GM21528 (cell line): Measurements from ENCODE around the gene HOXD1.

Experiments used
- ATAC-seq: cut with Tn5 transposase; IDR thresholded peaks from one replicate; pipeline ENCODE4 v1.9.1; 2021; ENCODE audit warnings: mild to moderate bottlenecking, moderate library complexity; ENCODE audit not compliant: unreplicated experiment, low FRiP score

HOXD1 gene

DNA sequence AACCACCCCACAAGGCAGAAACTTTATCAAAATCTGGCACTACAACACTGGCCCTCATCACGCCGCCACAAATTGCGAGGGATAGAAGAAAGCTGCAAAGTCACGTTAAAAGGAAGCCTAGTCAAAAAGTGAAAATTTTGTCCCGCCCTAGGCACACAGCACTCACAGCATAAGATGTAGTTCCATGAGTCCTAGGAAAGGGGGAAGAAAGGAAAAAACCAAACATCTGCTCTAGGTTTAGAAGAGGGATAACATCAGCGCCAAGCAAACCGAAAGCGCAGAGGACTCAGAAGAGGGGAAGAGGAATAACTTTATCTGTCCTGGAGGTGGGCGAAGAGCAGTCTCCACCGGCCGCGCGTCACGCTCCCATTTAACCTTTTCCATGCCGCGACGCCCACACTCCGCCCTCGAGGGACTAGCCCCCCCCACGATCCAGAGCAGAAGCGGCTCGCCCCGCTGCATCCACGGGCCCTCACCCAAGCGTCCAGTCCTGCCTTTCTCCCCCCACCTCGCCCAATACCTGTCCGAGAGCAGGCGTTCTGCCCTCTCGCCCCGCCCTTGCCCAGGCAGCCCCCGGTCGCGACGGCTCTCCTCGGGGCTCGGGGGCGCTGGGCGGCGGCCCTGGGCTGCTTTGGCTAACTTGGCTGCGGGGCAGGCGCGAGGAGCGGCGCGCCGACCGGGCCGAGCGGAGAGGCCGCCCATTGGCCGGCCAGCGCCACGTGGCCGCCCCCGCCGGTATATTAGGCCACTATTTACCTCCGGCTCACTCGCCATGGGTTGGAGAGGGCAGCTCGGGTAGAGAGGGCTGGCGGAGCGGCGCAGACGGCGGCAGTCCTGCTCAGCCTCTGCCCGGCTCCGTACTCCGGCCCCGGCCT, at the start of gene HOXD1:
HOXD1 (plus strand) TSS at position 770 of the 875 bp plus-strand sequence. CDS start 134 bp downstream, outside the sequence.
- ATAC-seq: no peak

DNA sequence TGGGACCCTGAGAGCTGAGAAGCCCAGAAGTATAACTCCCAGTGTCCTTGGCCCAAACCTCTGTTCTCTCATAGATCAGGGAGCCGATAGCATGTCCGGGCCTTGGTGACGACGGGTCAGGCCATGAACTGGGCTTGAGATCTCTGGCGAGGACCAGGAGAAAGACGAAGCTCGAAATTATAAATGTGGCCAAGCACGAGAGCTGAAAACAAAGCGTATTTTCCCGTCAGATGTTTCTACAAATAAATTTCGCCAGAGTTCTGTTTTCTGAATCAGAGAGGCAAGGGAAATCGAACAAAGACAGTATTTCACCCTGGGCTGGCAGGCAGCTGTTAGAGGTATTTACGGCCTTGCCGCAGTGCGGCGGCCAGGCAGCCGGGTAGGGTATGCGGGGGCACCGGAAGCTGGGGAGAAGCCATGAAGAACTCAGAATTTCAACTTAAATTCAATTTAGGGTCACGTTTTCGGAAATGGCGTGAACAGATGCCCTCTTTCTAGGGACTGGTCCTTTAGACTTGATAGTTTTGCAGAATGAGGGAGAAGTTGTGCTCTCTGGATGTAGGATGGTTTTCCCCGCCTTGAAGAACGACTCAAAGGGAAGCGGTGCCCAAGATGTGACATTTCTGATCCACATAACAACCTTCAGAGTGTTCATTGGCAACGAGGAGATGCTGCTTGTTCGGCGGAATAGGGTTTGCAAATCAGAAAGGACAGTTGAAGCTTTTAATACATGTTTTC, 49.4 kb upstream of the HOXD1 start:
- ATAC-seq: no peak

DNA sequence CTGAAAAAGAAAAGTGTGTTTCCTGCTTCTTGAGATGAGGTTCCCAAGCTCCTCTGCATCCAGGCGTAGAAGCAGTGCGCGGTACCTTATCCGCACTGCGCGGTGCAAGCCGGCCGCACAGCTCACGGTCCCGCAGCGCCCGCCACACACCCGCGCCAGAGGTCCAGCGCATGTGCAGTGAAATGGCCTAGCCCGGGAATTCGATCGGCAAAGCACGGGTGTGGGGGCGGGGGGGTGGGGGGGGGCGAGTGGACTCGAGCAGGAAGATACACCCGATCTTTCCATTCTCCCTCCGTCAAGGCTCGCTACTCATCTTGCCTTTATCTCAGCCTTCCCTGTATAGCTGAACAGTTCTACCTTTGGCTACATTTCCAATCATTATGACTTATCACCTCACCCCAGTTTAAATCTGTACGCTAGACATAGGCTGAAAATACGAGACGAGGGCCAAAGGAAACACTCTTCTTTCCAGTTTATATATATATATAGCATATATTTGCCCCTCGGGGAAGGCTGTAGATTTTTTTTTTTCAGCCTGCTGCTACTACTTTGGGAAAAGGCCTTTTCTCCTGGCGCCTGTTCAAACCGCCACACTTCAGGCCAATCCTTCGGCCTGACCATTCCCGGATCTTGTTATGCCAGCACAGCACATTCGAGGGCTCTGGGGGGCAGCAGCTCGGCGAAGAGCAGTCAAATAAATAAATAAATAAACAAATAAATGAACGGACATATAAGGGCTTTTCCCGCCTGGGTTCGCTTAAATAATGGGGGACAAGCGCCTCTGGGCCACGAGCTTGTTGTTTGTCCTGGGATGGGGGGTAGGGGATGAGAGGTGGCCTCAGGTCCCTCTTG, 48.6 kb upstream of the HOXD1 start:
- no peak for ATAC-seq

DNA sequence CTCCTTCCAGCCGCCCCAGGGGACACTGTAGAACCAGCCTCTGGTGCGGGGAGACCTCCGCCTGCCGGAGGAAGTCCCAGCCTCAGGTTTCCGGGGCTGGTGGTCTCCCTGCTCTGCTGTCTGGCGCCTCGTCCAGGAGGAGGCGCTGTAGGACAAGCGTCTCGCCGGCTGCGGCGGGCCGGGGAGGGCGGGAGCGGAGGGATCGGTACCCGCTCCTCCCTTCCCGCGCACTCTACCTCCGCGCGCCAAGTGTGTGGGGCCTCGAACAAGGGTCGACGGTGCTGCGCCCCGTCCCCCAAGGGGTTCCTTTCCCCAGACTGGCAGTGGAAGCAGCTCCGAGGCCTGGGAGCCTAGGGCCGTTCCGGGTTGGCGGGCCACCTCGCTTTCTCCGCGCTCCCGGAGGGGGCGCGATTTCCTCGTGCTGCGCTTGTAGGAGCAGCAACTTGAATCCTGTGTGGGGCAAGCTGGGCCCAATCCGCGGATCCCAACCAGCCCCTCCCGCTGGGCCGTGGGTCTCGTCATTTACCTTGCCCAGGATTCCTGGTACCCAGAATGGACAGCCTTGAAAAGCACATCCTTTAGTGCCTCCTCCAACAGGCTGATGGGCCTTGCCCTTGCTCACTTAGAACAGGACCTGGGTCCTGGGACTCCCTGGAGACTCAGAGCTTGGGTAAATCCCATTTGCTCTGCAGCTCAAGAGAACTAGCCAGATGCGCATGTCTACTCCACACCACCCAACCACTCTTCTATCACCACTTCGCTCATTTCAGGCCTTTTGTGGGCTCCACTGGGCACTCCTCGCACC, 47.8 kb upstream of the HOXD1 start:
- ATAC-seq: peak; percentile 95

DNA sequence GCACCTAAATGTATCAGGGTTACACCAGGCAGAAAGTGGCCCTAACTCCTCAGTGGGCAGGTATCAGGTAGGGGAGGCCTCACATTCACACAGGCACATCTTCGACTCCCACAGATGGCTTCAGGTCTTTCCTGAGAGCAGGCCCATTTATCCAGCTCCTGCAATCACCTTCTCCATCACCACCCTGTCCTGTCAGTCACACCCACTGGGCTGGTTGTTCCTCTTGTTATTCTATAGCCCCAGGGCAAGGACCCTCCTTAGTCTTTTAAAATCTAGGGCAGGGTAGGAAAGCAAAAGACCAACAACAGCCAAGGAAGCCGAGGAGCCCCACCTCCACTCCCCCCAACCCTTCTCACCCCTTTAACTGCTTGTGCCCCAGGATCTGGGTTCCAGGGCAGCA, 46.2 kb upstream of the HOXD1 start:
- no peak for ATAC-seq

GRCh38 chr2:176145085-176145969, 43.1 kb upstream of the HOXD1 start:
- no peak for ATAC-seq

- ATAC-seq: no peak
Observed at GRCh38 chr2:176146101-176146500, 42.4 kb upstream of the HOXD1 start.

GRCh38 chr2:176146645-176147044, 41.8 kb upstream of the HOXD1 start:
- ATAC-seq: no peak

- no peak for ATAC-seq
Observed at GRCh38 chr2:176147210-176147799, 41.2 kb upstream of the HOXD1 start.

GRCh38 chr2:176147800-176148496, 40.5 kb upstream of the HOXD1 start:
- no peak for ATAC-seq

DNA sequence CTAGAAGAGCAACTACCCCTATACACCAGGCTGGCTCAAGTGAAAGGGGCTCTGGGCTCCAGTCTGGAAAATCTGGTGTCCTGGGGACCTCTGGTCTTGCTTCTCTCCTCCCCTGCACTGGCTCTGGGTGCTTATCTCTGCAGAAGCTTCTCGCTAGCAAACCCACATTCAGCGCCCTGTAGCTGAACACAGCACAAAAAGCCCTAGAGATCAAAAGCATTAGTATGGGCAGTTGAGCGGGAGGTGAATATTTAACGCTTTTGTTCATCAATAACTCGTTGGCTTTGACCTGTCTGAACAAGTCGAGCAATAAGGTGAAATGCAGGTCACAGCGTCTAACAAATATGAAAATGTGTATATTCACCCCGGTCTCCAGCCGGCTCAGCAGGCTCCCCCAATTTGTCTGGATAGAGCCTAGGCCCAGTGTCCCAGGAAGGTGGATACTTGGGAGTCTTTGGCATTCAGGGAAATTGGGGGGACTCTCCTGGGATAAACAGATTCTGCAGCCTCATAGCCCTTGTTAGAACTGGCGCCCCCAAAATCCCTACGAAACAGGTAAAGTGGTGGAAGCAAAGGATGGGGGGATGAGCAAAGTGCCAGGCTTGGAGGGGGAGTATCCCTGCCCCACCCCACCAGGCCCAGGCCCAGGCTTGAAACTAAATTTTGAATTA, 39.6 kb upstream of the HOXD1 start:
- ATAC-seq: no peak

GRCh38 chr2:176149481-176149938, 39.0 kb upstream of the HOXD1 start:
- no peak for ATAC-seq

DNA sequence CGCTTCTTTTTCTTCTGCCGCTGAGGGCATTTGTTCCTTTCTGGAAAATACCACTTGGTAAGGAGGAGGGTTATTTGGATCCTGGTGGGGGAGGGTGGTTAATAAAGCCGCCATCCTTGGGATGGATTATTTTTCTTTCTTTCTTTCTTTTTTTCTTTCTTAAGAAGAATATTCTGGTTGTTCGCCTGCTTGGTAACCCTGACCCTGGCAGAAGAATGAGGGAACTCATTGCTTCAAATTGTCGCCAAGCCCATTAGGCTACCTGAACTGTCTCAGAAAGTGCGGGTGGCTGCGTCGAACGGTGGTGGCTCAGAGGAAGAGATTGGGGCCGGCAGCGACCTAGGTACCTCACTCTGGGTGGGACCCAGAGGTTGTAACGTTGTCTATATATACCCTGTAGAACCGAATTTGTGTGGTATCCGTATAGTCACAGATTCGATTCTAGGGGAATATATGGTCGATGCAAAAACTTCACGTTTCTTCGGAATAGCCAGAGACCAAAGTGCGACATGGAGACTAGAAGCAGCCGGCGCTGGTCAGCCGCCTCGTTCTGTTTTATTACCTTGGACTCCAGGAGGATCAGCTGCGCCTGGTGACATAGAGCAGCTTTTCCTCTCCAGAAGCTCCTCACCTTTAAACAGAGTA, 38.4 kb upstream of the HOXD1 start:
- no peak for ATAC-seq

GRCh38 chr2:176150584-176151441, 37.7 kb upstream of the HOXD1 start:
- ATAC-seq: no peak

- ATAC-seq: no peak
Observed at GRCh38 chr2:176151442-176152287, 36.8 kb upstream of the HOXD1 start, which contains the start of gene HOXD4. Gene HOXD4 (plus strand): TSS chr2:176151550. CDS start chr2:176151634, 84 bp downstream.
